ENCODE data around the gene HOXC11.

HOXC11 gene

GRCh38 chr12:54022960-54023884 is 50.3 kb downstream of the HOXC11 start:
- no peak for DNase-seq (ENCODE audit: low read depth)

- DNase-seq (ENCODE audit: low read depth), result no peak
Observed at GRCh38 chr12:54024127-54024526, 51.2 kb downstream of the HOXC11 start.

GRCh38 chr12:54024581-54025305 is 51.8 kb downstream of the HOXC11 start:
- DNase-seq (ENCODE audit: low read depth), result no peak

GRCh38 chr12:54025499-54026405 is 52.8 kb downstream of the HOXC11 start:
- DNase-seq (ENCODE audit: low read depth), result no peak

GRCh38 chr12:54026640-54027441 is 53.9 kb downstream of the HOXC11 start:
- DNase-seq (ENCODE audit: low read depth), result no peak
